Activated T-helper 2 cell treated with anti-CD3 and anti-CD28 coated beads, Interferon-gamma antibody, Interleukin-2, Interleukin-4, amounts not matched to agents 10 μg/mL and 5 μg/mL and 100 μg/mL, durations not matched to agents 14 hours and 24 hours and 36 hours (primary cell): ENCODE data around the gene TRIL. TPM values are rescaled to one million over a fixed set of nuclear protein-coding genes. Genes with fewer than 3 reads are reported as not detected.
A peak's percentile ranks its signal among the peaks of the same experiment; 100 is the strongest.

Source experiments
- DNase-seq: peaks from one replicate; pipeline ENCODE4 v3.0.0; 2021; ENCODE audit warnings: low spot score
- H3K27ac Mint-ChIP-seq: one replicate; pipeline ENCODE4 v1.8.0; 2021; ENCODE audit warnings: mixed read lengths
- H3K27me3 Mint-ChIP-seq: one replicate; pipeline ENCODE4 v1.8.0; 2021; ENCODE audit warnings: low read depth, mixed read lengths
- H3K36me3 Mint-ChIP-seq: one replicate; pipeline ENCODE4 v1.8.0; 2021; ENCODE audit warnings: low read depth, mixed read lengths
- H3K4me1 Mint-ChIP-seq: one replicate; pipeline ENCODE4 v1.8.0; 2021; ENCODE audit warnings: low read depth, mixed read lengths
- H3K4me3 Mint-ChIP-seq: one replicate; pipeline ENCODE4 v1.8.0; 2021; ENCODE audit warnings: low read depth, mild to moderate bottlenecking, moderate library complexity, mixed read lengths
- H3K9me3 Mint-ChIP-seq: one replicate; pipeline ENCODE4 v1.8.0; 2021; ENCODE audit warnings: mixed read lengths
- intact Hi-C: fragments of 100-400 bp; cut with micrococcal nuclease; formaldehyde crosslinking; loops from one replicate; pipeline ENCODE4 v1.15.1; 2023
- total RNA-seq: library from RNA; stranded (reverse); gene quantifications from 2 replicates; pipeline ENCODE4 v1.2.3, GENCODE V29; 2022

TRIL gene
- total RNA-seq, 1 donor from 2014 or later, result not detected

GRCh38 chr7:28922624-28923331 is 35.4 kb downstream of the TRIL start:
- Mint-ChIP-seq H3K27ac (no peak overlapping the region), H3K4me1 (peaks cover 5% of the 10 kb centered on the region), H3K9me3 (no peaks in the 10 kb centered on the region), H3K27me3 (peaks cover 29% of the 10 kb centered on the region), H3K4me3 (no peak overlapping the region), H3K36me3 (no peaks in the 10 kb centered on the region)
- DNase-seq, result peak; percentile 21
- intact Hi-C loops, result loop anchor here (1.0 kb wide), 2 partner anchors 181 to 486 kb away; no protein-coding TSS in a partner anchor

- Mint-ChIP-seq H3K27me3 (peaks cover 24% of the 10 kb centered on the region), H3K27ac (no peak overlapping the region), H3K9me3 (no peaks in the 10 kb centered on the region), H3K36me3 (no peaks in the 10 kb centered on the region), H3K4me3 (no peak overlapping the region), H3K4me1 (peaks cover 3% of the 10 kb centered on the region)
- intact Hi-C loops, result loop anchor here (1.0 kb wide), 2 partner anchors 181 to 486 kb away; no protein-coding TSS in a partner anchor
- DNase-seq, result no peak
These were observed 36.3 kb downstream of the TRIL start for GRCh38 chr7:28921822-28922221.

GRCh38 chr7:28920424-28920823 is 37.7 kb downstream of the TRIL start:
- Mint-ChIP-seq H3K9me3 (no peaks in the 10 kb centered on the region), H3K36me3 (no peaks in the 10 kb centered on the region), H3K27me3 (peaks cover 10% of the 10 kb centered on the region), H3K4me3 (no peak overlapping the region), H3K27ac (no peak overlapping the region), H3K4me1 (no peaks in the 10 kb centered on the region)
- no peak for DNase-seq
- intact Hi-C loops, result no loop called here

- Mint-ChIP-seq H3K4me1 (no peaks in the 10 kb centered on the region), H3K27me3 (peaks cover 5% of the 10 kb centered on the region), H3K36me3 (no peaks in the 10 kb centered on the region), H3K9me3 (no peaks in the 10 kb centered on the region), H3K27ac (no peak overlapping the region), H3K4me3 (no peak overlapping the region)
- DNase-seq, result no peak
- intact Hi-C loops, result no loop called here
These were observed 38.6 kb downstream of the TRIL start for GRCh38 chr7:28919510-28919909.

- intact Hi-C loops, result no loop called here
- H3K4me3 Mint-ChIP-seq, result no peak overlapping the region
- no peaks in the 10 kb centered on the region for H3K36me3 Mint-ChIP-seq
- H3K4me1 Mint-ChIP-seq, result no peaks in the 10 kb centered on the region
- no peak overlapping the region for H3K27ac Mint-ChIP-seq
- DNase-seq, result no peak
- no peaks in the 10 kb centered on the region for H3K27me3 Mint-ChIP-seq
- peaks cover 5% of the 10 kb centered on the region for H3K9me3 Mint-ChIP-seq
These were observed 49.4 kb downstream of the TRIL start for GRCh38 chr7:28908775-28909174.

- Mint-ChIP-seq H3K4me1 (no peaks in the 10 kb centered on the region), H3K27me3 (no peaks in the 10 kb centered on the region), H3K9me3 (no peaks in the 10 kb centered on the region), H3K4me3 (no peak overlapping the region), H3K36me3 (no peaks in the 10 kb centered on the region), H3K27ac (no peak overlapping the region)
- intact Hi-C loops, result no loop called here
- no peak for DNase-seq
These were observed 52.7 kb downstream of the TRIL start for GRCh38 chr7:28905464-28905863.

- H3K36me3 Mint-ChIP-seq, result no peaks in the 10 kb centered on the region
- no peak overlapping the region for H3K27ac Mint-ChIP-seq
- no peak overlapping the region for H3K4me3 Mint-ChIP-seq
- H3K4me1 Mint-ChIP-seq, result no peaks in the 10 kb centered on the region
- no peaks in the 10 kb centered on the region for H3K27me3 Mint-ChIP-seq
- intact Hi-C loops, result no loop called here
- no peak for DNase-seq
- no peaks in the 10 kb centered on the region for H3K9me3 Mint-ChIP-seq
These were observed 53.5 kb downstream of the TRIL start for GRCh38 chr7:28904578-28905048.

- H3K9me3 Mint-ChIP-seq, result no peaks in the 10 kb centered on the region
- intact Hi-C loops, result no loop called here
- no peak for DNase-seq
- H3K4me3 Mint-ChIP-seq, result no peak overlapping the region
- H3K36me3 Mint-ChIP-seq, result no peaks in the 10 kb centered on the region
- H3K4me1 Mint-ChIP-seq, result no peaks in the 10 kb centered on the region
- H3K27me3 Mint-ChIP-seq, result no peaks in the 10 kb centered on the region
- no peak overlapping the region for H3K27ac Mint-ChIP-seq
These were observed 54.2 kb downstream of the TRIL start for GRCh38 chr7:28903730-28904577.

Other genes starting within 250 kb of the TRIL start
- 0.11 TPM in 1 of 2 replicates, not detected in the other for gene CPVL, start 188.2 kb upstream of the TRIL start, total RNA-seq
- gene CHN2, start 236.4 kb upstream of the TRIL start, total RNA-seq, result 0.73 and 0.94 TPM in 2 replicates